Cortex of kidney (tissue), 1 donor: ENCODE measurements around the gene NRL.
A peak's percentile ranks its signal among the peaks of the same experiment; 100 is the strongest.

Experiments used
- DNase-seq: peaks from one replicate; lab custom pipeline; 2025; lab: John Stamatoyannopoulos, UW

NRL gene

GRCh38 chr14:24114532-24115421 is at the start of gene NRL, which contains the start of gene DCAF11:
NRL (minus strand) TSS chr14:24114949; CDS start chr14:24082848, 32,101 bp downstream.
DCAF11 (plus strand) TSS chr14:24114777; CDS start chr14:24115595, 818 bp downstream.
- DNase-seq = no peak

GRCh38 chr14:24162093-24162492 is 47.3 kb upstream of the NRL start:
- DNase-seq = no peak

- peak; percentile 58 for DNase-seq
Observed at GRCh38 chr14:24160850-24161804, 46.4 kb upstream of the NRL start, which contains the start of gene IRF9. IRF9 (plus strand) TSS chr14:24161265; CDS start chr14:24162145, 880 bp downstream.

- no peak for DNase-seq
Observed at GRCh38 chr14:24160499-24160849, 45.7 kb upstream of the NRL start.

- DNase-seq = no peak
Observed at GRCh38 chr14:24159777-24160498, 45.2 kb upstream of the NRL start.

- DNase-seq = no peak
Observed at GRCh38 chr14:24157331-24157730, 42.6 kb upstream of the NRL start.

- no peak for DNase-seq
Observed at GRCh38 chr14:24156840-24157239, 42.1 kb upstream of the NRL start.

GRCh38 chr14:24155100-24155499 is 40.4 kb upstream of the NRL start:
- DNase-seq = no peak

- DNase-seq = no peak
Observed at GRCh38 chr14:24151404-24152080, 36.8 kb upstream of the NRL start.

GRCh38 chr14:24150993-24151392 is 36.2 kb upstream of the NRL start:
- no peak for DNase-seq

- DNase-seq = no peak
Observed at GRCh38 chr14:24150567-24150966, 35.8 kb upstream of the NRL start.

- no peak for DNase-seq
Observed at GRCh38 chr14:24150061-24150460, 35.3 kb upstream of the NRL start.

GRCh38 chr14:24149302-24149969 is 34.7 kb upstream of the NRL start:
- no peak for DNase-seq

- DNase-seq = no peak
Observed at GRCh38 chr14:24147761-24148428, 33.1 kb upstream of the NRL start.

- no peak for DNase-seq
Observed at GRCh38 chr14:24146978-24147760, 32.4 kb upstream of the NRL start, which contains the start of gene RNF31. RNF31 (plus strand) TSS chr14:24147498; CDS start chr14:24147699, 201 bp downstream.

- no peak for DNase-seq
Observed at GRCh38 chr14:24146453-24146977, 31.8 kb upstream of the NRL start, which contains the start of gene PSME2. PSME2 (minus strand) TSS chr14:24146610; CDS start chr14:24146581, 29 bp downstream.

- DNase-seq = no peak
Observed at GRCh38 chr14:24145690-24146452, 31.1 kb upstream of the NRL start.

- DNase-seq = no peak
Observed at GRCh38 chr14:24145219-24145618, 30.5 kb upstream of the NRL start.
